LNCaP clone FGC (cell line): ENCODE measurements around the gene AKAP7.
"Not testable (repeated sequence)": the region's sequence is repeated elsewhere in the genome, so short reads cannot be mapped to it uniquely, and the experiment has no call there.

ENCODE experiments used
- DNase-seq: peaks from one replicate; pipeline ENCODE4 v3.0.0-alpha.2; 2011; ENCODE audit warnings: low read depth
- H3K4me3 ChIP-seq: 2 replicates; pipeline ENCODE4 v1.5.1; 2011; ENCODE audit warnings: mild to moderate bottlenecking, low read depth, low read length, control low read depth
- CTCF ChIP-seq: IDR thresholded peaks from 2 replicates; pipeline ENCODE4 v1.5.1; 2012; ENCODE audit warnings: mild to moderate bottlenecking; ENCODE audit not compliant: control insufficient read depth, insufficient read depth; ENCODE audit errors: extremely low read depth

The AKAP7 gene

GRCh38 chr6:131295081-131295480 is 159.8 kb downstream of the AKAP7 start:
- DNase-seq, result no peak
- TF ChIP-seq CTCF, result no peak
- H3K4me3 ChIP-seq, result no peak overlapping the region

GRCh38 chr6:131300826-131301225 is 165.6 kb downstream of the AKAP7 start:
- not testable (repeated sequence) for DNase-seq, H3K4me3 ChIP-seq

- no peak for TF ChIP-seq CTCF
- H3K4me3 ChIP-seq, result no peak overlapping the region
Measured at GRCh38 chr6:131303338-131303930, 168.2 kb downstream of the AKAP7 start.

GRCh38 chr6:131305037-131305850 is 170.0 kb downstream of the AKAP7 start:
- no peak overlapping the region for H3K4me3 ChIP-seq
- no peak for DNase-seq
- TF ChIP-seq CTCF, result no peak

More at GRCh38 chr6:131303338-131303930, 168.2 kb downstream of the AKAP7 start:
- DNase-seq, result no peak

GRCh38 chr6:131309437-131309836 is 174.2 kb downstream of the AKAP7 start:
- H3K4me3 ChIP-seq, result no peak overlapping the region
- no peak for TF ChIP-seq CTCF
- DNase-seq, result no peak

- no peak overlapping the region for H3K4me3 ChIP-seq
- DNase-seq, result no peak
- TF ChIP-seq CTCF, result no peak
Measured at GRCh38 chr6:131314838-131315237, 179.6 kb downstream of the AKAP7 start.

GRCh38 chr6:131316654-131317053 is 181.4 kb downstream of the AKAP7 start:
- TF ChIP-seq CTCF, result no peak
- no peak overlapping the region for H3K4me3 ChIP-seq
- no peak for DNase-seq
